Stimulated activated naive B cell treated with anti-CD40 and anti-IgM and Interleukin-4, amounts not matched to agents 10 μg/mL and 1 μg/mL and 100 μg/mL, for 72 hours (primary cell): ENCODE measurements around the gene SLC48A1.

ENCODE experiments used
- ATAC-seq, 2 donors: fragments of 150-1000 bp; cut with Tn5 transposase; replicated peaks; 2 replicates each; pipeline ENCODE4 v1.10.0; 2021; ENCODE audit warnings: moderate library complexity in 1 of 2
- DNase-seq: peaks from one replicate; pipeline ENCODE4 v3.0.0; 2021
- H3K27ac Mint-ChIP-seq: one replicate; pipeline ENCODE4 v1.8.0; 2022; ENCODE audit warnings: mild to moderate bottlenecking, mixed read lengths
- H3K27me3 Mint-ChIP-seq, 2 donors: one replicate each; pipeline ENCODE4 v1.8.0; 2022; ENCODE audit warnings: mixed read lengths in 2 of 2
- H3K36me3 Mint-ChIP-seq, 2 donors: one replicate each; pipeline ENCODE4 v1.8.0; 2022; ENCODE audit warnings: mixed read lengths in 2 of 2, mild to moderate bottlenecking in 1 of 2
- H3K4me1 Mint-ChIP-seq, 2 donors: one replicate each; pipeline ENCODE4 v1.8.0; 2022; ENCODE audit warnings: mixed read lengths in 2 of 2, mild to moderate bottlenecking in 1 of 2
- H3K4me3 Mint-ChIP-seq, 2 donors: one replicate each; pipeline ENCODE4 v1.8.0; 2022; ENCODE audit warnings: mild to moderate bottlenecking in 2 of 2, mixed read lengths in 2 of 2, moderate library complexity in 1 of 2
- H3K9me3 Mint-ChIP-seq, 2 donors: one replicate each; pipeline ENCODE4 v1.8.0; 2022; ENCODE audit warnings: mixed read lengths in 2 of 2, mild to moderate bottlenecking in 1 of 2

The SLC48A1 gene

GRCh38 chr12:47748507-47748828, 24.6 kb upstream of the SLC48A1 start:
- Mint-ChIP-seq H3K4me1 (peaks cover 53 to 58% of the 10 kb centered on the region in 2 donors), H3K27ac (no peak overlapping the region)
- ATAC-seq, result no peak

DNA sequence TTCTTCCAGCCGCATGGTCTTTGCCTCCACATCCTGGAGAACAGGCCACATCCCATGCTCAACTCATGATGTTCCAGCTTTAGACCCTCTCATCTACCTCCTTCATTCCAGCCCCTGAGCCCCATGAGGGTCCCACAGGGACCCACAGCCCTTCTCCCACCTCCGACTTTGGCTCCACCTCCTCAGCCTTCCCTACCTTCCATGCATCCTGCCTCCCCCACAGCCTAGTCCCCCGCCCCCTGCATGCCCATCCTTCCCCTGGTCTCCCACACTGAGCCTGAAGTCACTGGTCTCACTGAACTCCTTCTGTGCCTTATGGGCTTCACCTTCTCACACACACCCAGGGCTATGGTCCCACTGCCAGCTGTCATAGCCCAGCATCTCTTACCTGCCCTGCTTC, 24.1 kb upstream of the SLC48A1 start:
- Mint-ChIP-seq H3K27ac (peak overlapping the region; percentile 72), H3K36me3 (peaks cover 11 to 15% of the 10 kb centered on the region in 2 donors), H3K4me3 (no peak overlapping the region), H3K27me3 (peaks cover 0 to 4% of the 10 kb centered on the region in 2 donors), H3K4me1 (peaks cover 53 to 58% of the 10 kb centered on the region in 2 donors), H3K9me3 (no peaks in the 10 kb centered on the region)
- no peak for DNase-seq
- no peak for ATAC-seq

More at GRCh38 chr12:47748507-47748828, 24.6 kb upstream of the SLC48A1 start:
- no peak for DNase-seq
- peaks cover 11 to 15% of the 10 kb centered on the region in 2 donors for H3K36me3 Mint-ChIP-seq
- H3K27me3 Mint-ChIP-seq, result peaks cover 0 to 4% of the 10 kb centered on the region in 2 donors
- H3K9me3 Mint-ChIP-seq, result no peaks in the 10 kb centered on the region
- no peak overlapping the region for H3K4me3 Mint-ChIP-seq

- Mint-ChIP-seq H3K27me3 (no peaks in the 10 kb centered on the region), H3K4me3 (no peak overlapping the region), H3K4me1 (peaks cover 55 to 69% of the 10 kb centered on the region in 2 donors), H3K9me3 (no peaks in the 10 kb centered on the region), H3K36me3 (peaks cover 7 to 11% of the 10 kb centered on the region in 2 donors), H3K27ac (no peak overlapping the region)
- ATAC-seq, result no peak
- DNase-seq, result no peak
Observed at GRCh38 chr12:47750229-47750798, 22.7 kb upstream of the SLC48A1 start.

- Mint-ChIP-seq H3K27ac (no peak overlapping the region), H3K4me3 (no peak overlapping the region), H3K4me1 (peaks cover 57 to 71% of the 10 kb centered on the region in 2 donors), H3K9me3 (no peaks in the 10 kb centered on the region), H3K36me3 (peaks cover 7 to 11% of the 10 kb centered on the region in 2 donors), H3K27me3 (no peaks in the 10 kb centered on the region)
- DNase-seq (no peak), ATAC-seq (no peak)
Observed at GRCh38 chr12:47750916-47751470, 22.0 kb upstream of the SLC48A1 start.

- H3K9me3 Mint-ChIP-seq, result no peaks in the 10 kb centered on the region
- DNase-seq (no peak), ATAC-seq (no peak)
- H3K4me3 Mint-ChIP-seq, result no peak overlapping the region
- H3K36me3 Mint-ChIP-seq, result peaks cover 7 to 11% of the 10 kb centered on the region in 2 donors
- H3K27ac Mint-ChIP-seq, result no peak overlapping the region
- peaks cover 57 to 71% of the 10 kb centered on the region in 2 donors for H3K4me1 Mint-ChIP-seq
- H3K27me3 Mint-ChIP-seq, result no peaks in the 10 kb centered on the region
Observed at GRCh38 chr12:47751561-47751960, 21.5 kb upstream of the SLC48A1 start.

DNA sequence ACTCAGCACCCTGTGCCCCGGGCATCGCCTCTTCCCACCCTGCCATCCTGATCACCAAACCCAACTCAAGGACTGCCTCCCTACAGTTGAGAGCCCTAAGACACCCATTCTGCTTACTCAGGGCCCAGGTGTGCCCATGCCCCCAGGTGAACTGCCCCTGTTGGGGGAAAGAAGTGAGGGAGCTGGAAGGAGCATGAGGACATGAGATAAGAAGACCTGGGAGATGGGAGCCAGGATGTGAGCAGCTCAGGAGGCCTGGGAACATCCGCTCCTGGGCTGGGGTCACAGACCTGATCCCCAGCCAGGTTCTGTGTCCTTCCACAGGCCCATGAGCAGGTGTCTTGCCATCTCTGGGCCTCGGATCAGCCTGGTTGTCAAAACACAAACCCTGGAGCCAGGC, 20.9 kb upstream of the SLC48A1 start:
- Mint-ChIP-seq H3K27me3 (no peaks in the 10 kb centered on the region), H3K4me3 (no peak overlapping the region), H3K9me3 (no peaks in the 10 kb centered on the region), H3K4me1 (peaks cover 54 to 71% of the 10 kb centered on the region in 2 donors), H3K36me3 (peaks cover 7 to 11% of the 10 kb centered on the region in 2 donors), H3K27ac (peak overlapping the region; percentile 20)
- no peak for DNase-seq
- ATAC-seq, result no peak

DNA sequence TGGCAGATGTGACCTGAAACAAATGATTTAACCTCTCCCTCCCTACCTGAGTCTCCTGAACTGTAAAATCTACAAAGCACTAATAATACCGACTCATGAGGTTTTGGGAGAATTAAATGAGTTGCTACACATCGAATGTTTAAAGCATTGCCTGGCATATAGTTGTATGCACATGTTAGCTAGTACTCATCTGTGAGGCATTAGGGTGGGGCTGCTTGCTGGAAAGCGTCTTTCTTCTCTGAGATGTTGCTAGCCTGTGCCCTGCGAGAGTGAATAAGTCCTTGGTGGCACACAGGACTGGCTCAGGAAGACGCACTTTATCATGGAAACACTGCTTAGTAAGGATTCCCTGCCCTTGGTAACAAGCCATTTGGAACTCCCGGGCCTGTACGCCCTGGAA, 20.5 kb upstream of the SLC48A1 start:
- no peak for ATAC-seq
- Mint-ChIP-seq H3K4me1 (peaks cover 55 to 71% of the 10 kb centered on the region in 2 donors), H3K36me3 (peaks cover 7 to 8% of the 10 kb centered on the region in 2 donors), H3K4me3 (no peak overlapping the region), H3K9me3 (no peaks in the 10 kb centered on the region), H3K27me3 (no peaks in the 10 kb centered on the region), H3K27ac (no peak overlapping the region)
- DNase-seq, result no peak

- ATAC-seq, result peak; percentile 13 to 18
- Mint-ChIP-seq H3K36me3 (peaks cover 7 to 8% of the 10 kb centered on the region in 2 donors), H3K9me3 (no peaks in the 10 kb centered on the region), H3K27ac (peak overlapping the region; percentile 94), H3K27me3 (no peaks in the 10 kb centered on the region), H3K4me1 (peaks cover 60 to 71% of the 10 kb centered on the region in 2 donors), H3K4me3 (peak overlapping the region; percentile 57 to 81)
- peak; percentile 36 for DNase-seq
Observed at GRCh38 chr12:47753021-47754001, 19.7 kb upstream of the SLC48A1 start.

GRCh38 chr12:47754126-47754525, 18.9 kb upstream of the SLC48A1 start:
- H3K27ac Mint-ChIP-seq, result no peak overlapping the region
- H3K4me1 Mint-ChIP-seq, result peaks cover 56 to 74% of the 10 kb centered on the region in 2 donors
- DNase-seq, result no peak
- peaks cover 4 to 5% of the 10 kb centered on the region in 2 donors for H3K36me3 Mint-ChIP-seq
- H3K27me3 Mint-ChIP-seq, result no peaks in the 10 kb centered on the region
- no peak for ATAC-seq
- H3K9me3 Mint-ChIP-seq, result no peaks in the 10 kb centered on the region
- H3K4me3 Mint-ChIP-seq, result no peak overlapping the region

DNA sequence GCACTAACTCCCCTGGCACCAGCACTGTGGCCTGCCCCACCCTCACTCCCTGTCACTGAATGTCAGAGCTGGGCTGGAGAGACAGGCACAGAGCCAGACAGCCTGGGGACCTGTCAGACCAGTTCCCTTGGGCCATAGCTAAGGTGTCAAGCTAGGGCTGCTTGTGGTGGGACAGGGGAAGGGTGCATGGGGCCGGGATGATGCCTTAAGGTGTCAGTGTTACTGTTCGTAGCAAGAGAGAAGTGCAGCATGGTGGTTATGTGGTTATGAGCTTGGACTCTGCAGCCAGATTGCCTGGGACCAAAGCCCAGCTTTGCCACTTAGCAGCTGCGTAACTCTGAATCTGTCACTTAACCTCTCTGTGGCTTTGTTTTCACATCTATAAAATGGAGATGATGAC, 18.2 kb upstream of the SLC48A1 start:
- Mint-ChIP-seq H3K9me3 (no peaks in the 10 kb centered on the region), H3K4me3 (peak overlapping the region; percentile 56 to 93), H3K27ac (peak overlapping the region; percentile 31), H3K4me1 (peaks cover 52 to 75% of the 10 kb centered on the region in 2 donors), H3K36me3 (peaks cover 2 to 5% of the 10 kb centered on the region in 2 donors), H3K27me3 (no peaks in the 10 kb centered on the region)
- no peak for DNase-seq
- ATAC-seq, result no peak

GRCh38 chr12:47755655-47756562, 17.1 kb upstream of the SLC48A1 start:
- Mint-ChIP-seq H3K27ac (peak overlapping the region; percentile 70), H3K9me3 (no peaks in the 10 kb centered on the region), H3K27me3 (no peaks in the 10 kb centered on the region), H3K36me3 (peaks cover 0 to 3% of the 10 kb centered on the region in 2 donors), H3K4me1 (peaks cover 54 to 77% of the 10 kb centered on the region in 2 donors), H3K4me3 (peak overlapping the region; percentile 56 to 93)
- DNase-seq (peak; percentile 73), ATAC-seq (peak; percentile 75 to 76)

DNA sequence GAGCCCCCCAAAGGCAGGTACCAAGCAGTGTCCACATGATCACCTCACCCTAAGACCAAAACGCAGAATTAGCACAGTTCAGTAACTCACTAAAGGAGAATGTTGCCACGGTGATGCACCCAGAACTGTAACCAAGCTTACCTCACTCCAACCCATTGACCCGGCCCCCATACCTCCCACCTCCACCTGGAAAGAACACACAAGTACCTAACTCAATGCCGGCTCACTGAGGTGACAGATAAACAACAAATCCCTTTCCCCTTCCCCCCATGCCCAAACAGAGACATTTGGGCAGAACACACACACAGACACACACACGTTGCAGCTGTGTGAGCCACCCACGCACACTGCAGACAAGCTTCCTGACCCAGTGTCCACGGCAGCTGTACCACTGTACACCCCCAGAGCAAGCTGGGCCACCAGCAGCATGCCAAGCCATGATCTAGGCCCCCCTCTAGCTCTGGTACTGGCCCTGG, 15.6 kb upstream of the SLC48A1 start:
- peaks cover 55 to 77% of the 10 kb centered on the region in 2 donors for H3K4me1 Mint-ChIP-seq
- peaks cover 0 to 3% of the 10 kb centered on the region in 2 donors for H3K36me3 Mint-ChIP-seq
- DNase-seq, result no peak
- peak in 1 of 2 donors; percentile 5 for ATAC-seq
- H3K9me3 Mint-ChIP-seq, result no peaks in the 10 kb centered on the region
- no peaks in the 10 kb centered on the region for H3K27me3 Mint-ChIP-seq
- H3K4me3 Mint-ChIP-seq, result peak overlapping the region; percentile 76 to 93
- peak overlapping the region; percentile 27 for H3K27ac Mint-ChIP-seq

- Mint-ChIP-seq H3K4me1 (peaks cover 55 to 75% of the 10 kb centered on the region in 2 donors), H3K27ac (peak overlapping the region; percentile 86), H3K9me3 (no peaks in the 10 kb centered on the region), H3K36me3 (peaks cover 0 to 3% of the 10 kb centered on the region in 2 donors), H3K4me3 (peak overlapping the region; percentile 76 to 93), H3K27me3 (no peaks in the 10 kb centered on the region)
- DNase-seq (no peak), ATAC-seq (no peak)
Observed at GRCh38 chr12:47757840-47758583, 15.0 kb upstream of the SLC48A1 start.
